GM12891 (cell line): Measurements from ENCODE around the gene HBP1.

Experiments used
- PAX5 ChIP-seq: IDR thresholded peaks from 2 replicates; pipeline ENCODE4 v1.6.1; 2011; ENCODE audit warnings: low read length, moderate library complexity, mild to moderate bottlenecking; ENCODE audit not compliant: insufficient read depth, severe bottlenecking
- POLR2A ChIP-seq: IDR thresholded peaks from 2 replicates; pipeline ENCODE4 v1.6.1; 2011; ENCODE audit warnings: low read depth, low read length, control low read depth
- POLR2AphosphoS5 ChIP-seq: IDR thresholded peaks from 2 replicates; pipeline ENCODE4 v1.6.1; 2011; ENCODE audit warnings: low read depth, low read length, control low read depth
- SPI1 ChIP-seq: IDR thresholded peaks from 2 replicates; pipeline ENCODE4 v1.6.1; 2011; ENCODE audit warnings: low read depth, low read length, control low read depth
- TAF1 ChIP-seq: IDR thresholded peaks from 2 replicates; pipeline ENCODE4 v1.6.1; 2011; ENCODE audit warnings: low read depth, low read length, control low read depth

GRCh38 chr7:107206136-107206535 is 37.3 kb downstream of the HBP1 start:
- TF ChIP-seq POLR2AphosphoS5 (no peak), POLR2A (no peak), TAF1 (no peak), SPI1 (no peak), PAX5 (no peak)
